Epithelial cell of esophagus (primary cell): ENCODE data around the gene RNF168.
"Not testable (repeated sequence)": the region's sequence is repeated elsewhere in the genome, so short reads cannot be mapped to it uniquely, and the experiment has no call there.

ENCODE experiments used
- DNase-seq: peaks from one replicate; pipeline ENCODE4 v3.0.0; 2010; ENCODE audit warnings: low read depth
- H3K4me3 ChIP-seq: 2 replicates; pipeline ENCODE4 v1.5.1; 2011; ENCODE audit warnings: mild to moderate bottlenecking, low read length, control low read depth
- TF ChIP-seq, protein P1 (sequence below): IDR thresholded peaks from 2 replicates; pipeline ENCODE4 v1.5.1; 2011; ENCODE audit warnings: low read depth, mild to moderate bottlenecking, low read length, control low read depth, inconsistent platforms; ENCODE audit not compliant: insufficient read depth; ENCODE audit errors: missing control alignments

Gene RNF168

DNA sequence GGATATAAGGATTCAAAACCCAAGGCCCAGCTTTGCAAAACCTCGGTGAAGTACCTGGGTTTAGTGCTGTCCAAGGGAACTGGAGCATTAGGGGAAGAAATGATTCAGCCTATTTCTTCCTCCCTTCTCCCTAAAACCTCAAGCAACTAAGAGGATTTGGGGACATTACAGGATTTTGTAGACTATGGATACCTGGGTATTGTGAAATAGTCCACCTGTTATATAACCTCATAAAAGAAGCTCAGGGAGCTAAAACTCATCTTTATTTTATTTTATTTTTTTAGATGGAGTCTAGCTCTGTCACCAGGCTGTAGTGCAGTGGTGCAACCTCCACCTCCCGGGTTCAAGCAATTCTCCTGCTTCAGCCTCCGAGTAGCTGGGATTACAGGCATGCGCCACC, 20.3 kb upstream of the RNF168 start:
- TF ChIP-seq, protein P1, sequence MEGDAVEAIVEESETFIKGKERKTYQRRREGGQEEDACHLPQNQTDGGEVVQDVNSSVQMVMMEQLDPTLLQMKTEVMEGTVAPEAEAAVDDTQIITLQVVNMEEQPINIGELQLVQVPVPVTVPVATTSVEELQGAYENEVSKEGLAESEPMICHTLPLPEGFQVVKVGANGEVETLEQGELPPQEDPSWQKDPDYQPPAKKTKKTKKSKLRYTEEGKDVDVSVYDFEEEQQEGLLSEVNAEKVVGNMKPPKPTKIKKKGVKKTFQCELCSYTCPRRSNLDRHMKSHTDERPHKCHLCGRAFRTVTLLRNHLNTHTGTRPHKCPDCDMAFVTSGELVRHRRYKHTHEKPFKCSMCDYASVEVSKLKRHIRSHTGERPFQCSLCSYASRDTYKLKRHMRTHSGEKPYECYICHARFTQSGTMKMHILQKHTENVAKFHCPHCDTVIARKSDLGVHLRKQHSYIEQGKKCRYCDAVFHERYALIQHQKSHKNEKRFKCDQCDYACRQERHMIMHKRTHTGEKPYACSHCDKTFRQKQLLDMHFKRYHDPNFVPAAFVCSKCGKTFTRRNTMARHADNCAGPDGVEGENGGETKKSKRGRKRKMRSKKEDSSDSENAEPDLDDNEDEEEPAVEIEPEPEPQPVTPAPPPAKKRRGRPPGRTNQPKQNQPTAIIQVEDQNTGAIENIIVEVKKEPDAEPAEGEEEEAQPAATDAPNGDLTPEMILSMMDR: no peak

DNA sequence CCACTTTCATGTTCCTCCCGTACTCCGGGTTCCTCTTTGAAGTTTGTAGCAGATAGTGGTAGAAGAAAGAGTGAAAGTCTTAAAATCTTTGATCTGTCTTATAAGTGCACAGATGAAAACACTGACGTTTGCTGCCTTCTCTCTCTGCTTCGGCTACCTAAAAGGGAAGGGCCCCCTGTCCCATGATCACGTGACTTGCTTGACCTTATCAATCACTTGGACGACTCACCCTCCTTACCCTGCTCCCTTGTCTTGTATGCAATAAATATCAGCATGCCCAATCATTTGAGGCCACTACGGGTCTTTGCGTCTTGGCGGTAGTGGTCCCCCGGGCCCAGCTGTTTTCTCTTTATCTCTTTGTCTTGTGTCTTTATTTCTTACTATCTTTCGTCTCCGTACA, 17.7 kb upstream of the RNF168 start:
- DNase-seq, H3K4me3 ChIP-seq: not testable (repeated sequence)

More for the DNA sequence above, 20.3 kb upstream of the RNF168 start:
- DNase-seq: no peak
- H3K4me3 ChIP-seq: no peak overlapping the region

DNA sequence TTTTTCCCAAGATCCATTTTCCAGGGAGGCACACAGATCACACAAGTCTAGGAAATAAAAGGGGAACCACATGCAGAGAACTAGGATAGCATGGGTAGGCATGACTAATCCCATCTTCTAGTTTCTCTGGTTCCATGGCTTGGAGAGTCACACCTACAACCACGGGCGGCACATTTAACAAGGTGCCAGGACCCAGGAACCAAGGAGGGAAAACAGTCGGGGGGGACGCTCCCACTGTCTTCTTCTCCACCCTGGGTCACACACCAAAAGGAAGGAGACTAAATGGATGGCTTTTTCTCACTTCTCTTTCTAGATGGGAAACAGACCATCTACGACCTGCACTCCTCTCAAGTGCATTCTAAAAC, 16.1 kb upstream of the RNF168 start:
- no peak overlapping the region for H3K4me3 ChIP-seq
- DNase-seq: no peak

DNA sequence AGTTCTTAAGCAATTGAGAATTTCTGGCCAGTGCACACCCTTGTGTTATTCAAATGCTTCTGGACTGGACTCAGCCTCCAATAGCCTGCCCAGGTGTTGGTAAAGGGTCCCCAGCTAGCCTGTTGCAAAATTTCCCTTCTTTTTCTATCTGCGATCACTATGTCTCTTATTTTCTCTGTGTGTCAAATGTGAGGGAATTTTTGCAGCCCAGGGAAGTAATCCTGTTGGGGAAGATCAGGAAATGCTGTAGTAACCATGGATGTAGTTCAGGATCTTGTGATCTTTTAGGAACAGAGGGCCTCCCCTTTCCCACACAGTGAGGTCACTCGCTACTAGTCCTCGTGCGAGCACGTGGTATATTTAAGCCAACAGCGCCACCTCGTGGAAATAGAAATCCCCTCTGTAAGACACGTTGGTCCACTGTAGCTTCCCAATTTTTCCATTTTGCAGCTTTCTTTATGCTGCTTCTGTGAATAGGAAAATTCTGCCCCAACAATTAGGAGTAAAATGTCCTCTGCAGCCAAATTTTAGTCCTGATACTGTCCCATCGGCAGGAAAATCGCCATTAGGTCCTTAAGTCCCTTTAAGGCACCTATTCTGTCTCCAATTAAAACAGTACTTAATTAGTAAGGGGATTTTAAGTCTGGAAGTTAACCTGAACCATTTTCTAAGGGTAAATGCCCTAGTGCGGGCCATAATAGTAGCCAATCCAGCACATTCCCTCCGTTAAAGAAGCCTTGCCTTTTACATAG, 15.6 kb upstream of the RNF168 start:
- no peak overlapping the region for H3K4me3 ChIP-seq
- DNase-seq: peak; percentile 84
- TF ChIP-seq, protein P1: peak; percentile 53

More for the DNA sequence above, 16.1 kb upstream of the RNF168 start:
- TF ChIP-seq, protein P1: no peak

DNA sequence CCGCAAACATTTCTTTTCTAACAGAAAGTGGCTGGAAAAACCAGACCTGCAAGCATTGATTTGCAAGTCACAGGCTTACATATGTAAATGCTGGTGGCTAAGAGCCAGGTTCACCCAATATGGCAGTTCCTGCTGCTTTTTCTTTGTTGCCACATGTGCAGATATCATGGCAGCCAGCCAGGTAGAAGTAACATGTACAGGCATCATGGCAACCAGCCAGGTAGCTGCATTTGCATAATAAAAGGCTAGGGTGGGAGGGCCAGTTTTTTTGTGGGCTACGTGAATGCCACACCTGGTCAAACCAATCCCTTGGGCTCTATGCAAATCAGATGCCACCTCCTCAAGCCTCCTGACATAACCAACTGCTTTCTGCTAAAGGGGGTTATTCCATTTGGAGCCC, 14.4 kb upstream of the RNF168 start:
- no peak overlapping the region for H3K4me3 ChIP-seq
- peak; percentile 98 for DNase-seq
- TF ChIP-seq, protein P1: no peak

DNA sequence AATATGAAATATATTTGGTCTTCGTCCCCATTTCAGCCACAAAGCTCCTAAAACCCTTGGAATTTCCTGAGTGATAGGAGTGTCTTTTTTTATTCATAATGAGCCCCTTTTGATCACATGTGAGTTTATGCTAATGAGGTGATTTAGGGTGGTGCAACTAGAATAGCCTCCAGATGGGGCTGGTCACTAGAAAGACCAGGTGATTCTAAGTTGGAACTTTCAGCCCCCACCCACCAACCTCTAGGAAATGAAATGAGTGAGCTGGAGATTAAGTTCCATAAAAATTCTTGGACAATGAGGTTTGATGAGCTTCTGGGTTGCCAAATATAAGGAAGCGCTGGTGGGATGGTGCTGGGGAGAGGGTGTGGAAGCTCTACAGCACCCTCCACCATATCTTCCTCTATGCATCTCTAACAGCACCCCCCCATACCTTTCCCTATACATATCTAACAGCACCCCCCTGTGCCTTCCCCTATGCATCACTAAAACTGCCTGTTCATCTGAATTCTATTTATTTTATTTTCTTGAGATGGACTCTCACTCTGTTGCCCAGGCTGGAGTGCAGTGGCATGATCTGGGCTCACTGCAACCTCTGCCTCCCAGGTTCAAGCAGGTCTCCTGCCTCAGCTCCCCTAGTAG, 13.7 kb upstream of the RNF168 start:
- TF ChIP-seq, protein P1: no peak
- DNase-seq: no peak
- no peak overlapping the region for H3K4me3 ChIP-seq

DNA sequence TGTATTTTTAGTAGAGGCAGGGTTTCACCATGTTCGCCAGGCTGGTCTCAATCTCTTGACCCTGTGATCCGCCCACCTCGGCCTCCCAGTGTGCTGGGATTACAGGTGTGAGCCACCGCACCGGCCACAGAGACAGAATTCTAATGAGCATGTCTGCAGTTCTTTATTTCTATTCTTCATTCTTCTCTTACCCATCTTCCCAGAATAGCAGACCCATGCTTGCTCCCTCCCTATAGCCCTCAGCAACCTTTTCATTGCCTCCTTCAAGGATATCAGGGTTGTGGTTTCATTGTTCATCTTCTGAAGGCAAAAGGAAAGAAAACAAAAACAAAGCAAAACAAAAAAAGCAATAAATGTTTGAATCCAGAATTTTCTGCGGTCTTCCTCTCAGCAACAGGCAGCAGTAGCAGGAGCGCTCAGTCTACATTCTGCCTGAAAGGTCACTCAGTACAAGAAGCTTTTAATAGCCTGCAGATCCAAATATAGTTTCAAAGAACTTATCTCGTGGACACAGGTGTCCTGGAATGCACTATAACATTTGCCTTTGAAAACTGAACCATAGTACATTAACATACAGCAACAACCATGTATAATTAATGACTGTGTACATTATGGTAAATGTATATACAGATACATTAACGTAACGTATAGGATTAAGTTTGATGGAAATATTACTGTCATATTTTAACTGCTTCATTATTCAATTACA, 11.5 kb upstream of the RNF168 start, which contains the start of gene SMCO1:
SMCO1 (minus strand) TSS at position 434 of the 709 bp plus-strand sequence; CDS start at position 297, 137 bp downstream.
- no peak for DNase-seq
- TF ChIP-seq, protein P1: no peak
- H3K4me3 ChIP-seq: no peak within 1 kb of the TSS
